PFSK-1 (cell line): ENCODE results near the gene PAQR4.

Experiments used
- FOXP2 ChIP-seq: optimal IDR thresholded peaks from 2 replicates; pipeline ENCODE3; 2011; ENCODE audit warnings: borderline replicate concordance, control low read depth, inconsistent platforms; ENCODE audit not compliant: insufficient read depth; ENCODE audit errors: extremely low read length, extremely low read depth
- POLR2AphosphoS5 ChIP-seq: IDR thresholded peaks from 2 replicates; pipeline ENCODE4 v1.6.1; 2012; ENCODE audit warnings: low read depth, mild to moderate bottlenecking, control low read depth, low read length, moderate library complexity
- SIN3A ChIP-seq: IDR thresholded peaks from 2 replicates; pipeline ENCODE4 v1.6.1; 2012; ENCODE audit warnings: mild to moderate bottlenecking, low read length, moderate library complexity, borderline replicate concordance; ENCODE audit not compliant: insufficient read depth
- TAF1 ChIP-seq: IDR thresholded peaks from 2 replicates; pipeline ENCODE4 v1.6.1; 2012; ENCODE audit warnings: low read length, control low read depth, borderline replicate concordance; ENCODE audit not compliant: insufficient read depth
- TF ChIP-seq, protein P1 (sequence below), 2 experiments: IDR thresholded peaks; 2 replicates each; pipeline versions ENCODE4 v1.6.1 to v1.8.0; 2011 to 2012; ENCODE audit warnings: low read depth in 2 of 2, low read length in 2 of 2, control low read depth in 1 of 2, inconsistent platforms in 1 of 2, mild to moderate bottlenecking in 1 of 2, moderate library complexity in 1 of 2; ENCODE audit not compliant: insufficient read depth in 1 of 2

DNA sequence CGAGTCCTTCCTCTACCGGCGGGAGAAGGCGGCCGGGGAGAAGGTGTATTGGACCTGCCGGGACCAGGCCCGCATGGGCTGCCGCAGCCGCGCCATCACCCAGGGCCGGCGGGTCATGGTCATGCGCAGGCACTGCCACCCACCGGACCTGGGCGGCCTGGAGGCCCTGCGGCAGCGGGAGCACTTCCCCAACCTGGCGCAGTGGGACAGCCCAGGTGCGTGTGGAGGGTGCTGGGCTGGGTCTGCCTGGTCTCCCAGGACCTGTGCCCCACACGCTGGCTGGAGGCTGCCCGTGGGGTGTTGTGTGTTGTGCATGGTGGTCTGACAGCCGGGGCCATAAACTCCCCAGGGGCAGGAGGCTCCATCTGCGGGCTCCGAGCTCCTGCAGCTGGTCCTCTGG is 32.0 kb upstream of the PAQR4 start:
- no peak for TF ChIP-seq POLR2AphosphoS5
- TF ChIP-seq TAF1 = no peak
- TF ChIP-seq SIN3A = no peak
- TF ChIP-seq, protein P1, sequence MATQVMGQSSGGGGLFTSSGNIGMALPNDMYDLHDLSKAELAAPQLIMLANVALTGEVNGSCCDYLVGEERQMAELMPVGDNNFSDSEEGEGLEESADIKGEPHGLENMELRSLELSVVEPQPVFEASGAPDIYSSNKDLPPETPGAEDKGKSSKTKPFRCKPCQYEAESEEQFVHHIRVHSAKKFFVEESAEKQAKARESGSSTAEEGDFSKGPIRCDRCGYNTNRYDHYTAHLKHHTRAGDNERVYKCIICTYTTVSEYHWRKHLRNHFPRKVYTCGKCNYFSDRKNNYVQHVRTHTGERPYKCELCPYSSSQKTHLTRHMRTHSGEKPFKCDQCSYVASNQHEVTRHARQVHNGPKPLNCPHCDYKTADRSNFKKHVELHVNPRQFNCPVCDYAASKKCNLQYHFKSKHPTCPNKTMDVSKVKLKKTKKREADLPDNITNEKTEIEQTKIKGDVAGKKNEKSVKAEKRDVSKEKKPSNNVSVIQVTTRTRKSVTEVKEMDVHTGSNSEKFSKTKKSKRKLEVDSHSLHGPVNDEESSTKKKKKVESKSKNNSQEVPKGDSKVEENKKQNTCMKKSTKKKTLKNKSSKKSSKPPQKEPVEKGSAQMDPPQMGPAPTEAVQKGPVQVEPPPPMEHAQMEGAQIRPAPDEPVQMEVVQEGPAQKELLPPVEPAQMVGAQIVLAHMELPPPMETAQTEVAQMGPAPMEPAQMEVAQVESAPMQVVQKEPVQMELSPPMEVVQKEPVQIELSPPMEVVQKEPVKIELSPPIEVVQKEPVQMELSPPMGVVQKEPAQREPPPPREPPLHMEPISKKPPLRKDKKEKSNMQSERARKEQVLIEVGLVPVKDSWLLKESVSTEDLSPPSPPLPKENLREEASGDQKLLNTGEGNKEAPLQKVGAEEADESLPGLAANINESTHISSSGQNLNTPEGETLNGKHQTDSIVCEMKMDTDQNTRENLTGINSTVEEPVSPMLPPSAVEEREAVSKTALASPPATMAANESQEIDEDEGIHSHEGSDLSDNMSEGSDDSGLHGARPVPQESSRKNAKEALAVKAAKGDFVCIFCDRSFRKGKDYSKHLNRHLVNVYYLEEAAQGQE (IDR thresholded peaks at IDR 0.05; ENCODE audit: insufficient read depth in 1 of 2, low read depth in 2 of 2, low read length in 2 of 2) = no peak
- TF ChIP-seq FOXP2 = no peak
